CD4-positive, alpha-beta T cell (primary cell): Measurements from ENCODE around the gene HUWE1. TPM values are rescaled to one million over a fixed set of nuclear protein-coding genes. Genes with fewer than 3 reads are reported as not detected.

Experiments used
- ATAC-seq: fragments of 200-7000 bp; cut with Tn5 transposase; one replicate; pipeline ENCODE4 v1.10.0; 2022; ENCODE audit warnings: mild to moderate bottlenecking; ENCODE audit not compliant: poor library complexity
- CTCF ChIA-PET: fragments of 350-600 bp; sonication (Branson Sonifier 250); formaldehyde crosslinking; loops from one replicate; lab custom pipeline; 2021; ENCODE audit warnings: antibody characterized with exemption, inconsistent platforms; lab: Charles Lee
- POLR2A ChIA-PET: fragments of 350-600 bp; sonication (Branson Sonifier 250); formaldehyde crosslinking; loops from one replicate; lab custom pipeline; 2021; ENCODE audit warnings: antibody characterized with exemption, inconsistent platforms; lab: Charles Lee
- DNase-seq, 14 experiments: peaks; one replicate each; pipeline ENCODE4 v3.0.0-alpha.2; 2013 to 2020; ENCODE audit warnings: mixed read lengths in 2 of 14
- H3K27ac ChIP-seq, 2 donors: one replicate each; pipeline versions ENCODE4 v1.5.1 to v1.7.0; 2013; ENCODE audit warnings: low read length in 2 of 2, low read depth in 1 of 2, mild to moderate bottlenecking in 1 of 2
- H3K27me3 ChIP-seq, 2 experiments: 1 replicate in 1 of 2; 2 replicates in 1 of 2; pipeline versions ENCODE4 v1.6.1 to v1.7.0; 2013; ENCODE audit warnings: low read length in 2 of 2, control low read depth in 1 of 2, mild to moderate bottlenecking in 1 of 2, moderate library complexity in 1 of 2; ENCODE audit not compliant: insufficient read depth in 2 of 2, control insufficient read depth in 1 of 2
- H3K36me3 ChIP-seq: one replicate; pipeline ENCODE4 v1.6.1; 2013; ENCODE audit warnings: low read length, control low read depth; ENCODE audit not compliant: insufficient read depth
- H3K4me1 ChIP-seq: one replicate; pipeline ENCODE4 v1.6.1; 2013; ENCODE audit warnings: low read length, control low read depth; ENCODE audit not compliant: insufficient read depth
- H3K4me3 ChIP-seq: one replicate; pipeline ENCODE4 v1.5.1; 2013; ENCODE audit warnings: mild to moderate bottlenecking, low read length, moderate library complexity
- H3K9me3 ChIP-seq, 2 experiments: 1 replicate in 1 of 2; 2 replicates in 1 of 2; pipeline versions ENCODE4 v1.6.1 to v1.7.0; 2013; ENCODE audit warnings: low read length in 2 of 2, mild to moderate bottlenecking in 2 of 2, control low read depth in 1 of 2, moderate library complexity in 1 of 2; ENCODE audit not compliant: control insufficient read depth in 1 of 2, insufficient read depth in 1 of 2
- H3K27ac Mint-ChIP-seq: one replicate; pipeline ENCODE4 v1.8.0; 2020; ENCODE audit warnings: mixed read lengths
- H3K27me3 Mint-ChIP-seq: one replicate; pipeline ENCODE4 v1.8.0; 2021; ENCODE audit warnings: mixed read lengths
- H3K36me3 Mint-ChIP-seq: one replicate; pipeline ENCODE4 v1.8.0; 2021; ENCODE audit warnings: low read depth, mixed read lengths
- H3K4me1 Mint-ChIP-seq: one replicate; pipeline ENCODE4 v1.8.0; 2021; ENCODE audit warnings: low read depth, mixed read lengths
- H3K4me3 Mint-ChIP-seq: one replicate; pipeline ENCODE4 v1.8.0; 2020; ENCODE audit warnings: mild to moderate bottlenecking, mixed read lengths
- H3K9me3 Mint-ChIP-seq: one replicate; pipeline ENCODE4 v1.8.0; 2020; ENCODE audit warnings: mixed read lengths
- intact Hi-C, 2 experiments: fragments of 100-400 bp; cut with DNase I in 1 of 2; cut with micrococcal nuclease in 1 of 2; formaldehyde crosslinking; loops; one replicate each; pipeline versions ENCODE4 v1.15.1 to v1.9.0; 2023 to 2025; cut with DNase I, micrococcal nuclease
- total RNA-seq, 174 experiments: library from RNA in 2 of 174; stranded (reverse) in 2 of 174; gene quantifications; one replicate each; pipeline ENCODE4 v1.2.3 and lab custom pipeline; 2021 to 2026
- TF ChIP-seq, protein P1 (sequence below): fragments of 200-600 bp; IDR thresholded peaks from one replicate; pipeline ENCODE4 v1.8.0; 2022; ENCODE audit warnings: antibody characterized with exemption, mild to moderate bottlenecking

HUWE1 gene
- total RNA-seq, 2 experiments from 2014 or later, result 127 TPM

DNA sequence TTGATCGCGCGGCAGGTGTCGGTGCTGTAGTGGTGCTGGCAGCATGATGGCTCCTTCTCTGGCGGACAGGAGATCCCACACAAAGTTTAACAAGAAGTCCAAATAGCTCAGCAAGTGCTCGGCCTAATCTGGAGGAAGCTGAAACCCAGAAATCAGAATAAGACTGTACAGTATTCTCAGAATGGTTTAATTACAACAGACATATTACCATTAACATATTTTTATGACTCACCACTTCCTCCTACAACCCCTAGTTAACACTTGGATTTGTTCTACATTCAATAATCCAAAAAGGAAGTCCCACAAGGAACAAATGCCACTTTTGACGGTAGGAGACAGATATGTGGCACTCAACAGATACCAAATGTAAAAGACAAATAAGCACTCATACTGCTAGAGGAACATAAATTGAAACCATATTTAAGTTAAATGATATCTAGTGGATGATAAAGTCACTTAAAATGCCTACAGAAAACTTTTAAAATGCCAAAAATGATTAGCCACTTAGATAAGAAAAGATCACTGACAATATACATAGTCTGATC lies 91.2 kb downstream of the HUWE1 start:
- Histone ChIP-seq H3K27me3 (no peaks in the 10 kb centered on the region), H3K4me1 (no peaks in the 10 kb centered on the region), H3K9me3 (no peaks in the 10 kb centered on the region), H3K27ac (no peak overlapping the region), H3K4me3 (no peak overlapping the region), H3K36me3 (peaks cover 84% of the 10 kb centered on the region)
- Mint-ChIP-seq H3K9me3 (no peaks in the 10 kb centered on the region), H3K27ac (no peak overlapping the region), H3K4me3 (no peak overlapping the region), H3K27me3 (no peaks in the 10 kb centered on the region), H3K4me1 (no peaks in the 10 kb centered on the region), H3K36me3 (peaks cover 80% of the 10 kb centered on the region)
- no peak for ATAC-seq
- ChIA-PET CTCF (no interaction called here), POLR2A (no interaction called here)
- peak in 1 of 14 experiments; percentile 1 for DNase-seq
- intact Hi-C loops, result loop anchor here in 1 of 2 experiments (5.0 kb wide), 1 partner anchor 37 kb away; no protein-coding TSS in a partner anchor
- TF ChIP-seq, protein P1, sequence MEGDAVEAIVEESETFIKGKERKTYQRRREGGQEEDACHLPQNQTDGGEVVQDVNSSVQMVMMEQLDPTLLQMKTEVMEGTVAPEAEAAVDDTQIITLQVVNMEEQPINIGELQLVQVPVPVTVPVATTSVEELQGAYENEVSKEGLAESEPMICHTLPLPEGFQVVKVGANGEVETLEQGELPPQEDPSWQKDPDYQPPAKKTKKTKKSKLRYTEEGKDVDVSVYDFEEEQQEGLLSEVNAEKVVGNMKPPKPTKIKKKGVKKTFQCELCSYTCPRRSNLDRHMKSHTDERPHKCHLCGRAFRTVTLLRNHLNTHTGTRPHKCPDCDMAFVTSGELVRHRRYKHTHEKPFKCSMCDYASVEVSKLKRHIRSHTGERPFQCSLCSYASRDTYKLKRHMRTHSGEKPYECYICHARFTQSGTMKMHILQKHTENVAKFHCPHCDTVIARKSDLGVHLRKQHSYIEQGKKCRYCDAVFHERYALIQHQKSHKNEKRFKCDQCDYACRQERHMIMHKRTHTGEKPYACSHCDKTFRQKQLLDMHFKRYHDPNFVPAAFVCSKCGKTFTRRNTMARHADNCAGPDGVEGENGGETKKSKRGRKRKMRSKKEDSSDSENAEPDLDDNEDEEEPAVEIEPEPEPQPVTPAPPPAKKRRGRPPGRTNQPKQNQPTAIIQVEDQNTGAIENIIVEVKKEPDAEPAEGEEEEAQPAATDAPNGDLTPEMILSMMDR, result no peak

DNA sequence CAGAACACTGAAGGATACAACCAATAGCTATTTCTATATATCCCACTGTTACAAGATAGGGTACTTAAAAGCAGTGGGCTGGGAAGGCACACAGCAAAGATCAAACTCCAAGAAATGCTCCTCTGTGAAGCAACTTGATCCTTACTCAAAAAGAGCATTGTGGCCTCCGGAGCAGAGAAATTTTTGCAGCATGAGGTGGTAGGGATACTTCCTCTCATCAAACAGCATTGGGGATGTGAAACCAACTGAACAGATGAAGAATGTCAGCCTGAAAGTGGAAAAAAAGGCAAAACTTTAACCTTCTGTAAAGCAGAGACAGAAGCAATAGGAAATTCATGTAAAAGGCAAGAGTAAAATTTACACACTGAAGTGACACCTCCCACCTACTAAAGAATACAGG lies 92.2 kb downstream of the HUWE1 start:
- POLR2A ChIA-PET, result no interaction called here
- no peaks in the 10 kb centered on the region for H3K9me3 ChIP-seq
- DNase-seq, result no peak
- Mint-ChIP-seq H3K4me3 (no peak overlapping the region), H3K27me3 (no peaks in the 10 kb centered on the region), H3K4me1 (no peaks in the 10 kb centered on the region), H3K27ac (no peak overlapping the region), H3K9me3 (no peaks in the 10 kb centered on the region), H3K36me3 (peaks cover 80% of the 10 kb centered on the region)
- peaks cover 84% of the 10 kb centered on the region for H3K36me3 ChIP-seq
- H3K4me3 ChIP-seq, result no peak overlapping the region
- intact Hi-C loops, result no loop called here
- no peak for ATAC-seq
- TF ChIP-seq, protein P1, result no peak
- H3K27me3 ChIP-seq, result no peaks in the 10 kb centered on the region
- H3K4me1 ChIP-seq, result no peaks in the 10 kb centered on the region
- no peak overlapping the region for H3K27ac ChIP-seq
- CTCF ChIA-PET, result no interaction called here

DNA sequence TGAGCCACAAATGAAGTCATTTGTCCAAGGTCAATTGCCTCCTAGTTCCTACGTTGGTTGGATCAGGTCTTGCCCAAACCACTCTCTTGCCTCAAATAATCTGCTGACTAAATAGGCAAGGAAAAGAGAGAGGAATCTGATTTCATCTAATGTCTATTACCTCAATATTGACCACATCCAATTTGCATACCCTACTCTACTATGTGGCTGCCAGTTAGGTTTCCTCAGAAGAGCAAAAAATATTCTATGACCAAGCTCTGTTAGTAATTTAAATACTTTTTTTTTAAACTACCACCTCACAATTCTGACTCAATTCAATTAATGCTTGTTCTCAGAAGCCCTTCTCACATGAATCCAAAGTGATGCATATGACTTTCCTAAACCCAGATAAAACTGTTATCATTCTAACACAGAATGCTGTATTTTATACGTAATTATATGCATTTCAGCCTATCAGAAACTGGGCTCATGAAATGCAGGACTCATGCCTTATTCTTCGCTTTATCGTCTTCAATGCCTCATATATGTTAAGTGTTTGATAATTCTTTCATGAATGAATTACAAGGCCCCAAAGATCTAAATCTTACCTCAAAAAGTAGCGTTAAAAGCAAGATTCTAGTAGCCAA lies 98.6 kb downstream of the HUWE1 start:
- ChIA-PET POLR2A (no interaction called here), CTCF (interaction anchor here (1.3 kb wide), 1 partner anchor 41 kb away, joined by 4 read pairs; no protein-coding TSS in a partner anchor)
- H3K27me3 ChIP-seq, result no peaks in the 10 kb centered on the region
- H3K9me3 ChIP-seq, result no peaks in the 10 kb centered on the region
- H3K27me3 Mint-ChIP-seq, result no peaks in the 10 kb centered on the region
- peaks cover 95% of the 10 kb centered on the region for H3K36me3 Mint-ChIP-seq
- no peaks in the 10 kb centered on the region for H3K4me1 ChIP-seq
- TF ChIP-seq, protein P1, result no peak
- H3K4me3 Mint-ChIP-seq, result no peak overlapping the region
- H3K9me3 Mint-ChIP-seq, result no peaks in the 10 kb centered on the region
- no peaks in the 10 kb centered on the region for H3K4me1 Mint-ChIP-seq
- no peak for DNase-seq
- ATAC-seq, result no peak
- H3K27ac ChIP-seq, result no peak overlapping the region
- no peak overlapping the region for H3K27ac Mint-ChIP-seq
- intact Hi-C loops, result no loop called here
- peaks cover 97% of the 10 kb centered on the region for H3K36me3 ChIP-seq
- H3K4me3 ChIP-seq, result no peak overlapping the region
